Suprapubic skin (tissue), 4 donors: ENCODE results near the gene ZSWIM3.

Experiments used
- CTCF ChIP-seq, 2 donors: fragments of 200-600 bp in 1 of 2; fragments of 450-650 bp in 1 of 2; sonication (generic) in 1 of 2; IDR thresholded peaks; one replicate each; pipeline ENCODE4 v1.5.1; 2016 to 2019; ENCODE audit warnings: antibody characterized with exemption in 2 of 2, mild to moderate bottlenecking in 1 of 2, moderate library complexity in 1 of 2
- EP300 ChIP-seq: sonication (generic); formaldehyde crosslinking; IDR thresholded peaks from one replicate; pipeline ENCODE4 v1.6.1; 2017; ENCODE audit warnings: antibody characterized with exemption
- POLR2A ChIP-seq, 2 donors: fragments of 450-650 bp; IDR thresholded peaks; one replicate each; pipeline ENCODE4 v1.6.1; 2017; ENCODE audit warnings: antibody characterized with exemption in 2 of 2, mild to moderate bottlenecking in 2 of 2, moderate library complexity in 2 of 2
- POLR2AphosphoS5 ChIP-seq, 3 donors: sonication (generic); formaldehyde crosslinking; IDR thresholded peaks; one replicate each; pipeline ENCODE4 v1.6.1; 2017; ENCODE audit warnings: antibody characterized with exemption in 3 of 3

DNA sequence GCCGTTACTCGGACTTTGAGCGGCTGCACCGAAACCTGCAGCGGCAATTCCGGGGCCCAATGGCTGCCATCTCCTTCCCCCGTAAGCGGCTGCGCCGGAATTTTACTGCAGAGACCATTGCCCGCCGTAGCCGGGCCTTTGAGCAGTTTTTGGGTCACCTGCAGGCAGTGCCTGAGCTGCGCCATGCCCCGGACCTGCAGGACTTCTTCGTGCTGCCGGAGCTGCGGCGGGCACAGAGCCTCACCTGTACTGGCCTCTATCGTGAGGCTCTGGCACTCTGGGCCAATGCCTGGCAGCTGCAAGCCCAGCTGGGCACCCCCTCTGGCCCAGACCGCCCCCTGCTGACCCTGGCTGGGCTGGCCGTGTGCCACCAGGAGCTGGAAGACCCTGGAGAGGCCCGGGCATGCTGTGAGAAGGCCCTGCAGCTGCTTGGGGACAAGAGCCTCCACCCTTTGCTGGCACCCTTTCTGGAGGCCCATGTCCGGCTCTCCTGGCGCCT is 16.7 kb upstream of the ZSWIM3 start:
- TF ChIP-seq POLR2A (IDR thresholded peaks at IDR 0.05) (no peak), CTCF (IDR thresholded peaks at IDR 0.05) (no peak), EP300 (no peak), POLR2AphosphoS5 (IDR thresholded peaks at IDR 0.05) (no peak)
